ENCODE results near the gene DOCK1.

The DOCK1 gene

DNA sequence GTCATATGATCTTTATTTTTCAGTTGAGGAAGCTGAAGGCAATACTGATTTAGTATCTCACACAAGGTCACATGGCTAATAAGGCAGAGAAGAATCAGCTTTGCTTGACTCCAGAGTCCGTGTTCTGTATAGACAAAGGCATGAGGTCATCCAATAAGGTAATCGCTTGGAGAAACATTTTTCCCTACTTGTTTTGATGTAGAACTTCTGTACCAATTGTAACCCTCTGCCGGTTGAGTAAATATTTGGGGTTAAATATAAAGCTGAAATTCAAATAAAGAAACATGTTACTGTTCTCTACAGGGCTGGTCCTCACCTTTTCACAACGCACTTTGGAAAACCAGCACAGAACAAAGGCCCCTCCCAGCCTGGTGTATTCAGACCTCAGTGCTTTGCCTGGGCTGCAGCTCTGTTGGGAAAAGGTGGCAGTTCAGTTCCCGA is 374.1 kb downstream of the DOCK1 start:
- H3K9me3 ChIP-seq (ENCODE audit: insufficient read depth, low read depth, low read length), result no peaks in the 10 kb centered on the region; the same call in 1 of the 2 replicates
- no peak overlapping the region for H3K9ac ChIP-seq (ENCODE audit: low read depth, low read length, poor library complexity, severe bottlenecking)
- no peaks in the 10 kb centered on the region for H3K27me3 ChIP-seq (ENCODE audit: insufficient read depth, low read length, poor library complexity, severe bottlenecking)
- no peaks in the 10 kb centered on the region for H3F3A ChIP-seq (ENCODE audit: low read depth)
- no peaks in the 10 kb centered on the region for H3K36me3 ChIP-seq (ENCODE audit: insufficient read depth, low read length)
- H4K20me1 ChIP-seq (ENCODE audit: insufficient read depth, low read length, poor library complexity, severe bottlenecking), result no peaks in the 10 kb centered on the region
- no peak overlapping the region for H3K4me2 ChIP-seq (ENCODE audit: low read depth, low read length, poor library complexity, severe bottlenecking)
- H3K79me2 ChIP-seq (ENCODE audit: insufficient read depth, low read length), result no peaks in the 10 kb centered on the region
- no peak for TF ChIP-seq EZH2phosphoT487 (IDR thresholded peaks at IDR 0.05; ENCODE audit: borderline replicate concordance)
- no peak for TF ChIP-seq CTCF (conservative IDR thresholded peaks at IDR 0.05; ENCODE audit: low read length)
- no peak overlapping the region for H3K4me3 ChIP-seq (ENCODE audit: low read length, poor library complexity, severe bottlenecking)
- no peaks in the 10 kb centered on the region for H3K4me1 ChIP-seq (ENCODE audit: insufficient read depth, low read length, poor library complexity, severe bottlenecking)
- H2AFZ ChIP-seq (ENCODE audit: low read length), result no peak overlapping the region
- no peaks in the 10 kb centered on the region for H3K9me2 ChIP-seq (replicated peaks; ENCODE audit: low read depth, low read length)

DNA sequence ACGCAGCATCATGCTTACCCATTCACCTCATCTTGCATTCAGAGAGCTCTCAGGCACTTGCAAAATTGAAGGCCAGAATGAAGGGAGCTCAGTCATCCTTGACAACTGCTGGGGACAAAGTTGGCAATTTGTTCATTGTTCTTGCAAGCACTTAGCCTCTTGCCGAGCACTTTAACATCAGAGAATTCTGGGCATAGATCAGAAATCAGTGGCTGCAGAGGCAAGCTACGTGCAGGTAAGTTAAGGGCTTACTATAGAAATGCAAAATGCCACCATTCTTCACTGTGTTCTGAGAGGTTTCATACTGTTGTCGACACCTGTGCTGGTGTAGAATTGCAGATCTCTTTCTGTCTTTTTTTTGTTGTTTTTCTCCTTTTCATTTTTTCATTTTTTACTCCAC is 375.2 kb downstream of the DOCK1 start:
- Histone ChIP-seq H3K36me3 (ENCODE audit: insufficient read depth, low read length) (no peaks in the 10 kb centered on the region), H2AFZ (ENCODE audit: low read length) (no peak overlapping the region), H3K4me3 (ENCODE audit: low read length, poor library complexity, severe bottlenecking) (no peak overlapping the region), H3K4me1 (ENCODE audit: insufficient read depth, low read length, poor library complexity, severe bottlenecking) (no peaks in the 10 kb centered on the region), H3K4me2 (ENCODE audit: low read depth, low read length, poor library complexity, severe bottlenecking) (no peak overlapping the region), H3K9me2 (replicated peaks; ENCODE audit: low read depth, low read length) (no peaks in the 10 kb centered on the region), H3F3A (ENCODE audit: low read depth) (no peaks in the 10 kb centered on the region), H3K27me3 (ENCODE audit: insufficient read depth, low read length, poor library complexity, severe bottlenecking) (no peaks in the 10 kb centered on the region), H3K9ac (ENCODE audit: low read depth, low read length, poor library complexity, severe bottlenecking) (no peak overlapping the region), H3K79me2 (ENCODE audit: insufficient read depth, low read length) (no peaks in the 10 kb centered on the region), H4K20me1 (ENCODE audit: insufficient read depth, low read length, poor library complexity, severe bottlenecking) (no peaks in the 10 kb centered on the region), H3K9me3 (ENCODE audit: insufficient read depth, low read depth, low read length) (no peaks in the 10 kb centered on the region; the same call in 1 of the 2 replicates)
- no peak for TF ChIP-seq EZH2phosphoT487 (IDR thresholded peaks at IDR 0.05; ENCODE audit: borderline replicate concordance)
- TF ChIP-seq CTCF (conservative IDR thresholded peaks at IDR 0.05; ENCODE audit: low read length), result no peak

GRCh38 chr10:127283017-127283416 is 377.8 kb downstream of the DOCK1 start:
- Histone ChIP-seq H3K36me3 (ENCODE audit: insufficient read depth, low read length) (no peaks in the 10 kb centered on the region), H4K20me1 (ENCODE audit: insufficient read depth, low read length, poor library complexity, severe bottlenecking) (no peaks in the 10 kb centered on the region), H3K79me2 (ENCODE audit: insufficient read depth, low read length) (no peaks in the 10 kb centered on the region), H3K9me2 (replicated peaks; ENCODE audit: low read depth, low read length) (no peaks in the 10 kb centered on the region), H3K4me1 (ENCODE audit: insufficient read depth, low read length, poor library complexity, severe bottlenecking) (no peaks in the 10 kb centered on the region), H3K27me3 (ENCODE audit: insufficient read depth, low read length, poor library complexity, severe bottlenecking) (no peaks in the 10 kb centered on the region), H3K4me2 (ENCODE audit: low read depth, low read length, poor library complexity, severe bottlenecking) (no peak overlapping the region), H2AFZ (ENCODE audit: low read length) (no peak overlapping the region), H3K9me3 (ENCODE audit: insufficient read depth, low read depth, low read length) (no peaks in the 10 kb centered on the region; the same call in 1 of the 2 replicates), H3F3A (ENCODE audit: low read depth) (no peaks in the 10 kb centered on the region), H3K9ac (ENCODE audit: low read depth, low read length, poor library complexity, severe bottlenecking) (no peak overlapping the region), H3K4me3 (ENCODE audit: low read length, poor library complexity, severe bottlenecking) (no peak overlapping the region)
- TF ChIP-seq EZH2phosphoT487 (IDR thresholded peaks at IDR 0.05; ENCODE audit: borderline replicate concordance), result no peak
- TF ChIP-seq CTCF (conservative IDR thresholded peaks at IDR 0.05; ENCODE audit: low read length), result no peak
